ENCODE results near the gene HDAC4. TPM values are rescaled to one million over a fixed set of nuclear protein-coding genes. Genes with fewer than 3 reads are reported as not detected.

Gene HDAC4
- total RNA-seq, 1 donor from 2014 or later, result 18.3 TPM

DNA sequence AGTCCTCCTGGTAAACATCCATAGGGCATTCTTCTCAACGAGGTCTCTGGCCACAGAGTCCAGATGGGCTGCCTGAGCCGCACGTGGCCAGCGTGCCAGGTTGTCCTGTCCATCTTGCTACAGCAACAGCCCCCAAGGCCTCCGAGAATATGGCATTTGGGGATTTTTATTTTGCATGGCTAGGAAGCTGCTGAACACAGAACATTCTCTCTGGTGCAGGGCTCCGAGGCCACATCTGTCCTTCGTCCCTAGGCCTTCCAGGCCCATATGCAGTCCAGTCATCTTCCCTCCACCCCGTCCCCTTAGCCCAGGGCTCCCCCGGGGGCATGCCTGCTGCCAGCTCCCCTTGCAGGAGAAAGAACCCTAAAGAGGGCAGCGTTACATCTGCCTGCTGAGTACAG, 2.3 kb downstream of the HDAC4 start:
- no peak for DNase-seq (ENCODE audit: extremely low read depth, low read depth, low spot score)

DNA sequence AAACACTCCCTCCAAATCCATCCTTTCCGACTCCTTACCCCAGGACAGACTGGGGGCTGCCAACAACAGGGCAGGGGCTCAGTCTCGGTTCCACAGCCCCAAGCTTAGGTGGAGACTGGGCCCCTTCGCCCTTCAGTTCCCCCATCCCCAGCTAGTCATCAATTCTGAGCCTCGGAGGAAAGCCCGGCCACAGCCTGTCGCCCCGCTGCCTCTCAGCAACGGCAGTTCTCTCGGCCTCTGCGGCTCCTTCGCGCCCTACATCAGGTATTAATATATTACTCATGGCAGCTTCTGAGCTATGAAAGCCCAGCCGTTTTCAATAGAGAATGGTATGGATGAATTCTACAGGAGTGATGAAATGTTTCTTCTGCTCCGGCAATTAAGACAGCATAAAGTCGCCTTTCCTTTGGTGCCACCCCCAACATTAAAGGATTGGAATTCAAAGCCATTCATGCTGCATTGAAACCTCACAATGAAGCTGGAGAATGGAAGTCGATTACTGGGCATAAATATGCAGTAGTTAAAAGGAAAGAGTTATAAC, 2.8 kb downstream of the HDAC4 start:
- DNase-seq (ENCODE audit: extremely low read depth, low read depth, low spot score), result no peak

DNA sequence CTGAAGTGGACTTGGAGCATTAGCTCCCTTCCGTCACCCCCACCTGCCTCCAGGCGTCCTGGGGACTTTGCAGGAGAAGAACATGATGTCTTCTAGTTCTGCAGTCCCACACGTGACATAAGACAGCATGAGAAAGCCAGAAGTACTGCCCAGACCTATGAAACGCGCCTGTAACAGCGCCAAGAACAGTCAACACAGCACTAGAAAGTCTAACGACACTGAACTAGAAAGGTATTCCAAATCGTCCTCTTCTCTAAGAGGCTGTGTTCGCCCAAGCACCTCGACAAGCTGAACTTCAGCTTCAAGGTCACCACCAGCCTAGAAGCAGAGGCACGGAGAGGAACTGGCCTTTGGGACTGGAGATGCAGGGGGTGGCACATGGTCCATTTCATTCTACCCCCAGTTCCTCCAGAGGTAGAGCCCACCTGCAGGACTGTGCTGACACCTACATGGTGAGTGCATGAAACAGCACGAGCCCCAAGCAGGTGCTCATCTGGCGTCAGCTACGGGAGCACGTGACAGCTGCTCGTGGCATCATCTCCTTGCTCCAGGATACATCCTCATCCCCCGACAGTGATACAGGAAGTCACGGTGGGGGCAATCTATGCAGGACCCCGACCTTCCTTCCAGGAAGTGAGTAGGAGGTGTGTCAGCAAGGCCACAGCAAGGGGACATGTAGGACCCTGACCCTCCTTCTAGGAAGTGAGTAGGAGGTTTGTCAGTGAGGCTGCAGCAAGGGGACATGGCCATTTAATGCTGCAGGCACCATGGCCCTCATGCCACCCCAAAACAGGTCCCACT, 3.7 kb downstream of the HDAC4 start:
- DNase-seq (ENCODE audit: extremely low read depth, low read depth, low spot score), result no peak

DNA sequence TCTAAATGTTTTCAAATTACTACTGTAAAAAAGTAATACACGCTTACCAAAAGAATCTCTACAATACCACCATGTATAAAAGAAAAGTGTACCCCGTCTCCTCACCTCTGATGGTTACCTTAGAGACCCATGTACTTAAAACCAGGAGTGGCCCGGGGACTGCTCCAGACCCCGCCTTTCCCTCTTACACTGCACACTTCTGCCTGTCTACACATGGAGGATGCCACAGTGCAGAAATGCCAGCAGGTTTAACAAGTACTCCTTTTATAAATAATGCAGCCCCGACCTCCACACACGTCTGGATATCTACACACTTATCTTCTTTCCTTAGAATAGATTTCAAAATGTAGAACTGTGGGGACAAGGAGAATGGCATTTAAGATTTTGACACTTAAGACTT, 5.3 kb downstream of the HDAC4 start:
- no peak for DNase-seq (ENCODE audit: extremely low read depth, low read depth, low spot score)

DNA sequence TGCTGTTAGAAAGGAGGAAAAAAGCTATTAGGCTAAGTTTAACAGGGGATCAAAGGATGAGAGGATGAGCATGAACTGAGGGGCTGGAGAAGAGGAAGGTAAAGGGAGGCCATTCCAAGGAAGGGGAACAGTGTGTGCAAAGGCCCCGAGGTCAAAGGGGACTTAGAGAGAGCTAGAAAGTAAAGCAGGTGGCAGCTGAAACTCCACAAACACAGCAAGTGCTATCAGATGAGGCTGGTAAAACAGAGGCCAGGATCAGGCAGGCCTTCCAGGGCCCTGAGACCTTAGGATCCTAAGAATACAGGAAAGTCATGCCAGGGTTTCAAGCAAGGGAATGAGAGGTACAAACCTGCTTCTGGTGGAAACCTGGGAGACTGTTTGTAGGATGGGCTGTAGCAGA, 5.8 kb downstream of the HDAC4 start:
- no peak for DNase-seq (ENCODE audit: extremely low read depth, low read depth, low spot score)

DNA sequence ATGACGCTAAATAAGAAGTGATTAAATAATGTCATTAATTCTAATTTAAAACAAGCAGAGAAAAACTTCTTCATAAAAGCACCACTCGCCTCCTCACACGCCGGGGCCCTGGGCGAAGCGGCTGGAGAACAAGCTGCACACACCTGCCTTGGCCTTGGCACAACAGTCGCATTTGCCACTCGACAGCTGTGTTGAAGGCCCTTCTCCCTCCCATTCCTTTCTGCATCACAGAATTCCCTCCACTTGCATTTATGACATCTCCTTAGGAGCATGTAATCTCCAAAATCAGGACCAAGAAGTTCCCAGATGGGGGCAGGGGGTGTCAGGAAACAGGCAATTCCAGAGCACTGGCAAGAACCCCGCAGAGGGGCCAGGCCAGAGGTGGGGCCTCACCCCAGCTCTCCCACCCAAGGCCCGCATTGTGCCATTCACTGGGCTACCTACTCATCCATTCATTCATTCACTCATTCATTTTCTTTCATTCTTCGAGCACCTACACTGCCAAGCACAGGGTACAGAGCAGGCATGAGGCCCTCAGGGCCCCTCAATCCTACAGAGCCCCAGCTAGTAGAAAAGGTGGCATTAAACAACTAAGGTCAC, 6.4 kb downstream of the HDAC4 start:
- DNase-seq (ENCODE audit: extremely low read depth, low read depth, low spot score), result no peak

DNA sequence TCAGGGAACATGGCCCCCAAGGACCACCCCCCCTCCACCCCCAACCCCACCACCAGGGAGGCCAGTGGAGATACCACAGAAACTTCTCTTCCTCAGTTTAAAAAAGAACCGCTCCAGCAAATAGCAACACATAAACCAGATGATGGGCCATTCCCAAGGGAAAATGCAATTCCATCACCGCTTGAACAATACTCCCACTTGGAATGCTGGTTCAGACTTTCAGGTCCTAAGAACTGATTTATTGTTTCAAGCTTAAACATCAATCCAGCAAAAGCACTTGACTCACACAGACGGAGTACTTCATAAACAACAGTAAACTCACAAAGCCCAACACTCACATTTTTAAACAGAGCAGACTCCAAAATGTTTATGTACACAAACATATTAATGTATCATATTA, 6.9 kb downstream of the HDAC4 start:
- no peak for DNase-seq (ENCODE audit: extremely low read depth, low read depth, low spot score)

DNA sequence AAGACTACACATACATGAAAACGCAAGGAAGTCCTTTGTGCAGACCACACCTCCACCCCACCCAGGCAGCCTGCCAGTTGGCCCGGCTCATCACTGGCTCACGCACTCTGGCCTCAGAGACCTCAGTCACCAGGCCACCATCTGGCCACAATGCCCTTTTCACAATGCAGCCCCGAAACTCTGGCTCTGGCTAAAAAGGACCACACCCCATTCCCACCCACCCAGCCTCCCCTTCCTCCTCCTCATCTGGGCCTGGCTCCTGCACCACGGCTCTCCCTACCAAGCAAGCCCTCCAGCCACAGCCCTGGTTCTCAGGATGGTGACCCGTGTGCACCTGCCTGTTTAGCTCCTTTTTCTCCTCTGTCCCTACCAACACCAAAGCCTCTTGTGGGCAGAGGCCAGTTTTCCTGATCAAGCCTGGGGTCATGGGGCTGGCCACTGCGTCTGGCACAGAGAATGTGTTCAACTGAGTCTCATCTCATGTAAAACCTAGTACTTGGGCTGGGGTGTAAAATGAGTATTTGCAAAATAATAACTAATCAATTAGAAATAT, 7.4 kb downstream of the HDAC4 start:
- no peak for DNase-seq (ENCODE audit: extremely low read depth, low read depth, low spot score)

DNA sequence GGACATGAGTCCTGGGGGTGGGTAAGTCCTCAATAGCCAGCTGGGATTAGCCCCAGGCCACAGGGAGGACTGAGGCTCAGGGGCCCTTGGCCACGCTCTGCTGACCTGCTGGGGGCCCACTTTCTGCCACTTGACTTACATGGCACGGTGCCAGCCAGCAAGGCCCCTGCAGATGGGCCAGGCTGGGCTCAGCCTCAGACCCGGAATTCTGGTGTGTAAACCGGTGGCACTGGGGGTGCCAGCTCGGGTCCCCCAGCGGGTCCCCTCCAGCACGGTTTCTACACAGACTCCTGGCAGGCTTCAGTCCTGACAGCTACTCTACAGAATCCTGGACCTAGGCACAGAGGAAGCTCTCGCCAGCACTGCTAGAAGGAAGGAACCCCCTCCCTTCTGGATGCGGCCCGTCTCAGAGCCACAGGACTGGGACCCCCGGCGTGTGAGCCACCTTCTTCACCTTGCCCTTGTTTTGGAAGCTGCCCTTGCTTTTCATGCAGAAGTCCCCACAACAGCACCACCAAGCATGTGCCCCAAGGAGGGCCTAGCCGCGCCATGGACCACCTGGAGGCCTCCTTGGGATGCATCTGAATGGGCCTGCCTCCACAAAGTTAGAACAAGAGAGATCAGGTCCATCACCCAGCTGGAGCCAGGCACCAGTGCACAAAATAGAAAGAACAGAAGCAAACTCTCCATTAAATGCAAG, 8.0 kb downstream of the HDAC4 start:
- DNase-seq (ENCODE audit: extremely low read depth, low read depth, low spot score), result no peak

DNA sequence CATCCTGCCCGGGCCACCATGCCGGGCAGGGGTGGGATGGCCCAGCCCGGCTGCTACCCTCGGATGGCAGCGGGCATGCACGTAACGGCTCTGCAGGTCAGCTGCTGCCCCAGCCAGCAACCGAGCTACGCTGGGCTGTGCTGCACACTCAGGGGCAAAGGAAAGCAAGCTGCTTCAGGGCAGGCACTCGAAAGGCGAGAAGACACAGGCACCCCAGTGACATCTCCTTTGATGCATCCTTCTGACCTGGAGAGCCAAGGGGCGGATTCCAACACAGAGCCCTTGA, 8.8 kb downstream of the HDAC4 start:
- no peak for DNase-seq (ENCODE audit: extremely low read depth, low read depth, low spot score)

DNA sequence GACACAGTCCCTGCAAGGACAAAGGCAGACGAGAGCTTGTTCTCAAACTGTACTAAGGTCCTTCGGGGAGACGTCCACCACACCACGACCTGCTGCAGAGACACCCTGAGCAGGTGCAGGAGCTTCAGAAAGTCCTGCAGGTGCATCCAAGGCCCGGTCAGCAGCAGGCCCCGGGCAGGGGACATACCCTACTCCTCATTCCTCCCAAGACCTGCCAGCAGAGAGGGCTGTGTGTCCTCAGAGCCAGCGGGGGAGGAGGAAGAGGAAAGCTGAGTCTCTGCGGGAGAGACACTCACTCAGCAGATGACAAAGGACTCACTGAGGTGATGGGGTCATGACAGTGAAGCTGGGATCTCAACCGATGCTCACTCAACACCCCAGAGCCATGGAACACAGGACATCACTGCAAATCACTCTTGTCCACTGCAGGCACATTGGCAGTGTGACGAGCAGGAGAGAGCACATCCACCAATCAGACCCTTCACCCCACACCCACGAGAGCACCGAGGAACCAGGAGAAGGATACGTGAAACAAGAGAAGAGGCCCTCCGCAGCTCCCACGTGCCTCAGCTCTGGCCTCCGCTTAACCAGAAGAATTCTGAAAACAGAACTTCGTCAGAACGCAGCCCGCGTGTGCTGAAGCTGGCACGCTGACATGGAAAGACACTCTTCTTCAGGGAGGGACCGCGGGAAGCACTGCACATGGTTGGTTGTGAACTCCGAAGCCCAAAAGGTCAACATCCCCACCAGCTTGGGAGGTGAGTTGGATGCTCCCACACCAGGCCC, 9.3 kb downstream of the HDAC4 start:
- no peak for DNase-seq (ENCODE audit: extremely low read depth, low read depth, low spot score)

DNA sequence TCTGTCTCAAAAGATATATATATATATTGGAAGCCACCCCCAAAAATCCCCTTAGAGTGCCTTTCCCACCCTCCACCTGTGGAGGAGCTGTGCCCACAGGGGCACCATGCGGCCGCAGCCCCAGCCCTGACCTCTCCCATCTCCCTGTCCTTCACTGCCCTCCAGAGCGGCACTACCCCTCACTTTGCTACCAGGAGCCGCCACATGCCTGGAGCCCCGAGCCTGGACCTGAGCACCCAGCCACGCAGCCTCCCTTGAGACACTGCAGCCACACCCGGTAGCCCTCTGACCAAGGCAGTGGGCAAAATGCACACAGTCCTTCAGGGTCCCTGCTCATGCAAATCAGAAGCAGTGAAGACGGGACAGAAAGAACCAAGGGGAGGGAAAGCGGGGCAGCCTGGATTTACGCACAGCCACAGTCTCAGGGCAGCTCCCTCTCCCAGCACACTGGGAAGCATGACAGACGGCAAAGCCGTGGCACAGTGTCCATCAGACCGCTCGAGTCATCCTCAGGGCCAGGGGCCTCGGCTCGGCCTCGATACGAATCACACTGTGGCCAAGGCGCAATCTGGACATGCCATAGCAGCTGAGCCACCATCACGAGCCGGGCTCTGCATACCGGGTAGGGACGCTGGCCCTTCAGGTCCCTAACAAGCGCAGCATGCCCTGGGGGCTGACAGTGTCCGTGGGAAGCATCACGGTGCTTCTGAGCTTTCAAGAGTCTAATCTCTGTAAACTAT, 10.1 kb downstream of the HDAC4 start:
- DNase-seq (ENCODE audit: extremely low read depth, low read depth, low spot score), result no peak

DNA sequence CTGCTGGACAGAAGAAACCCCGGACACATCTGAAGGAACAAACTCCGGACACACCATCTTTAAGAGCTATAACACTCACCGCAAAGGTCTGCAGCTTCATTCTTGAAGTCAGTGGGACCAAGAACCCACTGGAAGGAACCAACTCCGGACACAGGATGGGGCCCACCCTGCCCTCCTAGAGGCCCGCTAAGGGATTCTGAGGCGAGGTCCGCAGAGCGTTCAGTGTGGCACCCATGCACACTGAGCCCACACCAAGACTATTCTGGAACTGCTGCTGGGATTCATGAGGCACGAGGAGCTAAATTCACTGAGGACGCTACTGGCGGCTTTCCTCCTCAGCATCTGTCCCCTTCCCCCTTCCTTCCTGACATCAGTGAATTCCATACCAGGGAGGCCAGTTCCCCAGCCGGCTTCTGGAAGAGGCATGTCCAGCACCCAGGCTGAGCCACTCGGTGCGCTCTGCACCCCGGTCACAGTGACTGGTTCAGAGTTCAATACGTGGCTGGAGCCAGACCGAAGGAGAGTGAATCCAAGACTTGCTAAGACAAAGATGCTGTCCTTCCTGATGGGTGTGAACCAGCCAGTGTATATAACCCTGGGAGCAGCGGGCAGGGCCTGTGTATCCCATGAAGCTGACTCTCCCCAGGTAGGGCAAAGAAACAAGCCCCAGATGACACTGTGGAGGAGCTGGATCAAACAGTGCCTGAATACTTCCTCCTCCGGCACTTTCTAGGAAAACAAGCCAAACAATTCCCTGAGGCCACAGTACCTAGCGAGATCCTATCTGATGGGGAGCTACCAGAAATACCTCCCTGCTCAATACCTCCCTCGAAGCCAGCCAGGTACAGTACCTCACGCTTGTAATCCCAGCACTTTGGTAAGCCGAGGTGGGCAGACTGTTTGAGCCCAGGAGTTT, 11.1 kb downstream of the HDAC4 start:
- DNase-seq (ENCODE audit: extremely low read depth, low read depth, low spot score), result no peak

DNA sequence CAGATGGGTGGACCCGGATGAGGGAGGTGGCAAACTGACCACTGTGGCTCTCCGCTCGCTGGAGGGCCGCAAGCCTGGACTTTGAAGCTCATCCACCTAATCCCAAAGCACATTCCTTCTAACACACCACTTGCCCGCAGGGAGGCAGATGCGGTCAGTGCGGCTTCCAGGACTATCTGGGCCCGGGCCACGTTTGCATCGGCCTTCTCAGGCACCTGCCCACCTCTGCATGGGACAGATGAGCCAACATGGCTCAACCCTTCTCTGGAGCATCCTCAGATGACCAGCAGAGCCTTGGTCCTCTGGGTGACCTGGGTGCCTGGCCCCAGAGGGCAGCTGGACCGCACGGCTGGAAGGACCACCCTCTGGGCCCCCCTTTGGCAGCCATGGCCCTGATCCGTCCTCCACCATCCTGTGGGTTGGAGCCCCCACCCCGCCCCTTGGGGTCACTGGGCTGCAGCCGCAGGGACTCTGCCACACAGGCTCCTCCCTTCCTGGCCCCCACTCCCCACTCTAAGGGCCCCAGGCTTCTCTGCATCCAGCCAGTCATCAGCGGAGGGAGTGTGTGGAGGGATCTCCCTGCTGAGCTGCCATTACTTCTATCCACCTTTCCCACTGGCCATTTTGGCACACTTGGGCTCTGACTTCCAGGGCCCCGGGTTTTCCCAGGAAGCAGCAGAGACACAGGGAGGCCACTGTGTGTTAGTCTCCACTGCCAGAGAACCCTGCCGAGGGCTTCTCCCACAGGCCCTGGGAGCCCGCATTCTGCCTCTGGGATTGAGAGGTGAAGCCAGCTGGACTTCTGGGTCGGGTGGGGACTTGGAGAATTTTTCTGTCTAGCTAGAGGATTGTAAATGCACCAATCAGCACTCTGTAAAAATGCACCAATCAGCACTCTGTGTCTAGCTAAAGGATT, 12.3 kb downstream of the HDAC4 start:
- DNase-seq (ENCODE audit: extremely low read depth, low read depth, low spot score), result no peak

DNA sequence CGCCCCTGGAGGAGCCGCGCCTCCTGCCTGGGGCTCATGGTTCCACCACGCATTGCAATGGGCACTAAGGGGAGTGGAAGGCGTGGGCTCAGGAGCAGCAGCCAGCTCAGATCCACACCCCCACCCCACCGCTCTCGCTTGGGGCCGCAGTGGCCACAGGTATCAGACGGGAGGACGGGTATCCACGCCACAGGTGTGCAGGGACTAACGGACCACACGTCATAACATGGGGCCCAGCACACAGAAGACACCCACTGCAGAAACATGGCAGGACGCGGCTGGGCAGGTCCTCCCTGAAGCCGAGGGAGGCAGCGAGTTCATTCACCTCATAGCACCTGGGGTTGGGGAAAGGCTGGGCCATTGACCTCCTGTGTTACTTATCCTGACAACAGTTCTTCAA, 13.0 kb downstream of the HDAC4 start:
- no peak for DNase-seq (ENCODE audit: extremely low read depth, low read depth, low spot score)

DNA sequence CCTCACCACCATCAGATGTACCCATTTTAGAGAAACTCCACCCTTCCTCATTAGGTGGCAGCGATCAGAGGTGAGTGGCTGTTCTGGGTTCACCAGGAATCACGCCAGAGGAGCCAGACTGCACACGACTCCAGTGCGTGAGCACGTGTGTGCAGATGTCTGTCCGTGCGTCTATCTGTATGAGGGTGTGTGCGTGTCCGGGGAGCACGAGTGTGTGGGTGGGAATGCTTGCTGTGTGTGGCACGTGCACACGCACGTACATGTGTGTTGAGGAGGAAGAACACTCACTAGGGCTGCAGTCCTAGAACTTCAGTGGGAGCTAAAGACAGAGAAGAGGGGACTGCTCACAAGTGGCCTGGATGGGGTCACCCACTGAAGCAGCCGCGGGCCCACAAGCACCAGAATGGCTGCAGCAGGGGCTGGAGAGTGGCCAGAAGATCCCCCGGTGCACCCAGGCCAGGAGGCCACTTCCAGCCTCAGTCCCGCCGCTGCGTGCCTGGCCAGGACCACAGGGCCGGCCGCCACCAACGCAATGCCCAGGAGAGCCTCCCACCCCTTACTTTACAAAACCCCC, 13.9 kb downstream of the HDAC4 start:
- no peak for DNase-seq (ENCODE audit: extremely low read depth, low read depth, low spot score)

DNA sequence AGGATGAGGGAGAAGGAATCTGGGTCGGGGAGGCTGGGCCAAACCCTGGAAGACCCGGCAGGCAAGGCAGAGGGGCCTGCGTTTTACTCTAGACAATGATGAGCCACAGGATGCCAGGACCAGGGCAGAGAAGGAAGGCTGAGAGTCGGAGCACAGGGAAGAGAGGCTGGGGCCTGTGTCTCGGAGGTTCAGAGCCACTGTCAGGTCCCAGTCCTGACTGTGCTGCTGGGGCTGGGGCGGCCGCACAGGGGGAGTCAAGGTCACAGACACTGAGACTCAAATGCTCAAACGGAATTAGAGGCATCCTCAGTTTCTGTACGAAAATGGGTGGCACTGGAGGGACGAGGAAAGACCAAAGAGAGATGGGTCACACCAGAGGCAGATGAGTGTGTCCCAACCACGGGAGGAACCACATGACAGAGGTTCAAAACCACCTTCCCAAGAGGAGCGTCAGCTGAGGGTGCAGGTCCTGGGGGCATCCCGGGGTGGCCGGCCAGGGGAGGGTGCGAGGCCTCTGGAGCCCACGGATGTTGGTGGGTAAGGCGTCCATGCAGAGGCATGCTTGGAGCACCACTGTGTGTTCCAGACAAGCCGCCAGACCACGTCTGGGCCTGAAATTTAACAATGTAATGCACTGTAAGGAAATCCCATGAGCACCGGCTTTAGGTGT, 14.7 kb downstream of the HDAC4 start:
- no peak for DNase-seq (ENCODE audit: extremely low read depth, low read depth, low spot score)

All from glomerular endothelial cell (primary cell).